Neural progenitor cell (in vitro differentiated cells): Measurements from ENCODE around the gene KPNA3. TPM values are rescaled to one million over a fixed set of nuclear protein-coding genes. Genes with fewer than 3 reads are reported as not detected.
A peak's percentile ranks its signal among the peaks of the same experiment; 100 is the strongest.

Source experiments
- DNase-seq: peaks from one replicate; pipeline ENCODE4 v3.0.0-alpha.2; 2016; ENCODE audit warnings: low spot score
- H2AFZ ChIP-seq: fragments of 200-600 bp; sonication (generic); replicated peaks from 2 replicates; pipeline ENCODE4 v1.6.1; 2016; ENCODE audit warnings: antibody characterized with exemption
- H3F3A ChIP-seq: fragments of 200-600 bp; sonication (generic); 2 replicates; pipeline ENCODE4 v1.6.1; 2016; ENCODE audit warnings: antibody characterized with exemption, low read depth
- H3K27ac ChIP-seq: fragments of 200-600 bp; sonication (generic); 2 replicates; pipeline ENCODE4 v1.5.1; 2016; ENCODE audit warnings: mild to moderate bottlenecking
- H3K27me3 ChIP-seq: fragments of 200-600 bp; sonication (generic); 2 replicates; pipeline ENCODE4 v1.6.1; 2016; ENCODE audit warnings: mild to moderate bottlenecking, moderate library complexity
- H3K36me3 ChIP-seq: fragments of 200-600 bp; sonication (generic); 2 replicates; pipeline ENCODE4 v1.5.1; 2016
- H3K4me1 ChIP-seq: fragments of 200-600 bp; sonication (generic); 2 replicates; pipeline ENCODE4 v1.6.1; 2016; ENCODE audit warnings: mixed run types
- H3K4me2 ChIP-seq: fragments of 200-600 bp; sonication (generic); 2 replicates; pipeline ENCODE4 v1.6.1; 2016
- H3K4me3 ChIP-seq: fragments of 200-600 bp; sonication (generic); 2 replicates; pipeline ENCODE4 v1.5.1; 2016
- H3K79me2 ChIP-seq: fragments of 200-600 bp; sonication (generic); 2 replicates; pipeline ENCODE4 v1.6.1; 2016; ENCODE audit warnings: low read depth
- H3K9ac ChIP-seq: fragments of 200-600 bp; sonication (generic); 2 replicates; pipeline ENCODE4 v1.6.1; 2016
- H3K9me3 ChIP-seq: fragments of 200-600 bp; sonication (generic); 2 replicates; pipeline ENCODE4 v1.5.1; 2016; ENCODE audit warnings: low read depth
- H4K20me1 ChIP-seq: fragments of 200-600 bp; sonication (generic); 2 replicates; pipeline ENCODE4 v1.6.1; 2016; ENCODE audit warnings: low read depth
- H3K27ac Mint-ChIP-seq: 3 replicates; pipeline ENCODE4 v1.8.0; 2021; ENCODE audit warnings: mixed read lengths
- H3K27me3 Mint-ChIP-seq: 2 replicates; pipeline ENCODE4 v1.8.0; 2022; ENCODE audit warnings: low read depth, mild to moderate bottlenecking, inconsistent platforms, moderate library complexity, mixed read lengths; ENCODE audit not compliant: insufficient read depth
- H3K36me3 Mint-ChIP-seq: 3 replicates; pipeline ENCODE4 v1.8.0; 2021; ENCODE audit warnings: mixed read lengths
- H3K4me1 Mint-ChIP-seq: 3 replicates; pipeline ENCODE4 v1.8.0; 2021; ENCODE audit warnings: mixed read lengths
- H3K4me3 Mint-ChIP-seq: 3 replicates; pipeline ENCODE4 v1.8.0; 2021; ENCODE audit warnings: mild to moderate bottlenecking, moderate library complexity, mixed read lengths
- H3K9me3 Mint-ChIP-seq: 3 replicates; pipeline ENCODE4 v1.8.0; 2020; ENCODE audit warnings: mixed read lengths
- CTCF ChIP-seq: fragments of 200-600 bp; sonication (generic); IDR thresholded peaks from 2 replicates; pipeline ENCODE4 v1.5.1; 2017; ENCODE audit warnings: antibody characterized with exemption, mild to moderate bottlenecking
- EZH2 ChIP-seq: fragments of 200-600 bp; sonication (generic); IDR thresholded peaks from 2 replicates; pipeline ENCODE4 v1.6.1; 2017; ENCODE audit warnings: antibody characterized with exemption, mild to moderate bottlenecking, moderate library complexity
- EZH2phosphoT487 ChIP-seq: fragments of 200-600 bp; sonication (generic); IDR thresholded peaks from 2 replicates; pipeline ENCODE4 v1.6.1; 2017; ENCODE audit warnings: antibody characterized with exemption
- total RNA-seq: library from RNA; depleted of rRNA; stranded (reverse); fragments of >200 nt; gene quantifications from 2 replicates; pipeline ENCODE4 v1.2.3, GENCODE V29; 2015; ENCODE audit warnings: low replicate concordance

The KPNA3 gene
- total RNA-seq, 1 donor from 2014 or later = 49.4 TPM

- H3K9me3 Mint-ChIP-seq = peaks cover 27% of the 10 kb centered on the region
- no peak for DNase-seq
- H3K4me3 ChIP-seq = no peak overlapping the region
- H3K4me2 ChIP-seq = no peak overlapping the region
- no peaks in the 10 kb centered on the region for H3K9me3 ChIP-seq
- no peak overlapping the region for H3K27ac ChIP-seq
- H3K4me1 Mint-ChIP-seq = peaks cover 5% of the 10 kb centered on the region
- TF ChIP-seq EZH2phosphoT487 (no peak), CTCF (no peak), EZH2 (no peak)
- no peaks in the 10 kb centered on the region for H3K27me3 ChIP-seq
- peaks cover 46% of the 10 kb centered on the region for H3K36me3 Mint-ChIP-seq
- no peaks in the 10 kb centered on the region for H3K27me3 Mint-ChIP-seq
- no peak overlapping the region for H3K27ac Mint-ChIP-seq
- peaks cover 5% of the 10 kb centered on the region for H4K20me1 ChIP-seq
- no peak overlapping the region for H2AFZ ChIP-seq
- H3K36me3 ChIP-seq = no peaks in the 10 kb centered on the region
- H3K4me1 ChIP-seq = no peaks in the 10 kb centered on the region
- no peak overlapping the region for H3K4me3 Mint-ChIP-seq
- H3K79me2 ChIP-seq = no peaks in the 10 kb centered on the region
- H3K9ac ChIP-seq = no peak overlapping the region
- H3F3A ChIP-seq = no peaks in the 10 kb centered on the region
These were observed 115.7 kb downstream of the KPNA3 start for GRCh38 chr13:49676581-49677298.

GRCh38 chr13:49670828-49671227 is 121.7 kb downstream of the KPNA3 start:
- H3K4me1 Mint-ChIP-seq = peaks cover 16% of the 10 kb centered on the region
- H3K9me3 Mint-ChIP-seq = peaks cover 6% of the 10 kb centered on the region
- Histone ChIP-seq H4K20me1 (peaks cover 45% of the 10 kb centered on the region), H3K4me1 (no peaks in the 10 kb centered on the region), H3K9me3 (no peaks in the 10 kb centered on the region), H2AFZ (no peak overlapping the region), H3K27me3 (peaks cover 21% of the 10 kb centered on the region), H3K36me3 (no peaks in the 10 kb centered on the region), H3F3A (no peaks in the 10 kb centered on the region), H3K79me2 (no peaks in the 10 kb centered on the region), H3K27ac (no peak overlapping the region), H3K9ac (no peak overlapping the region), H3K4me3 (no peak overlapping the region), H3K4me2 (no peak overlapping the region)
- TF ChIP-seq EZH2 (no peak), EZH2phosphoT487 (no peak), CTCF (no peak)
- no peak overlapping the region for H3K27ac Mint-ChIP-seq
- H3K36me3 Mint-ChIP-seq = peaks cover 33% of the 10 kb centered on the region
- no peak overlapping the region for H3K4me3 Mint-ChIP-seq
- H3K27me3 Mint-ChIP-seq = peaks cover 2% of the 10 kb centered on the region
- DNase-seq = no peak

- H3K9me3 Mint-ChIP-seq = peaks cover 4% of the 10 kb centered on the region
- Histone ChIP-seq H3K9ac (no peak overlapping the region), H2AFZ (no peak overlapping the region), H3F3A (peaks cover 5% of the 10 kb centered on the region), H4K20me1 (peaks cover 55% of the 10 kb centered on the region), H3K9me3 (no peaks in the 10 kb centered on the region), H3K4me3 (no peak overlapping the region), H3K27ac (no peak overlapping the region), H3K4me2 (no peak overlapping the region), H3K79me2 (no peaks in the 10 kb centered on the region), H3K27me3 (peaks cover 31% of the 10 kb centered on the region), H3K36me3 (no peaks in the 10 kb centered on the region), H3K4me1 (no peaks in the 10 kb centered on the region)
- TF ChIP-seq EZH2phosphoT487 = no peak
- TF ChIP-seq CTCF = peak; percentile 75
- no peak overlapping the region for H3K27ac Mint-ChIP-seq
- peaks cover 29% of the 10 kb centered on the region for H3K36me3 Mint-ChIP-seq
- peaks cover 17% of the 10 kb centered on the region for H3K4me1 Mint-ChIP-seq
- H3K27me3 Mint-ChIP-seq = peaks cover 2% of the 10 kb centered on the region
- no peak overlapping the region for H3K4me3 Mint-ChIP-seq
- DNase-seq = peak; percentile 77
These were observed 122.7 kb downstream of the KPNA3 start for GRCh38 chr13:49669735-49670309.
